K562 (cell line): ENCODE data around the gene LRRC8A. TPM values are rescaled to one million over a fixed set of nuclear protein-coding genes. Genes with fewer than 3 reads are reported as not detected.

Experiments
- ATAC-seq: fragments of 200-7000 bp; cut with Tn5 transposase; 3 replicates; pipeline ENCODE4 v1.9.1; 2020; ENCODE audit warnings: moderate library complexity
- BruUV-seq: library from RNA; stranded (reverse); fragments of 400-500 nt; replicated peaks from 2 replicates; lab custom pipeline; 2021; lab: Mats Ljungman, UMichigan
- CTCF ChIA-PET: fragments of 300-600 bp; formaldehyde crosslinking; extraction: SDS; loops from one replicate; lab custom pipeline; 2021; ENCODE audit warnings: low intra/inter-chr PET ratio; lab: Yijun Ruan, JAX
- POLR2A ChIA-PET: fragments of 300-600, 350-650 bp; sonication (Branson Sonifier 250); formaldehyde crosslinking; extraction: SDS; loops from one replicate; lab custom pipeline; 2021; ENCODE audit warnings: antibody characterized with exemption, inconsistent platforms; lab: Yijun Ruan, JAX
- DNase-seq, 4 experiments: peaks; one replicate each; pipeline versions ENCODE4 v3.0.0 to v3.0.0-alpha.2; 2011 to 2018; ENCODE audit warnings: low spot score in 3 of 4, mixed read lengths in 3 of 4; ENCODE audit errors: extremely low read depth in 1 of 4
- FAIRE-seq: peaks from 2 replicates; lab custom pipeline; 2011; peaks lifted over from hg19 to GRCh38; lab: Jason Lieb, UNC
- H2AFZ ChIP-seq: 2 replicates; pipeline ENCODE4 v1.6.0; 2011; ENCODE audit warnings: low read depth, low read length, control low read depth, inconsistent platforms
- H3K27ac ChIP-seq: fragments of 200-600 bp; 3 replicates; pipeline ENCODE4 v1.8.0; 2011; ENCODE audit warnings: low read depth, mild to moderate bottlenecking, control low read depth, inconsistent platforms, low read length, moderate library complexity, mixed read lengths; ENCODE audit errors: extremely low read depth
- H3K27me3 ChIP-seq, 2 experiments: fragments of 300-600 bp in 1 of 2; 2 replicates in 1 of 2; 3 replicates in 1 of 2; pipeline versions ENCODE4 v1.6.0 to v1.8.0; 2011; ENCODE audit warnings: inconsistent platforms in 2 of 2, low read length in 2 of 2, mild to moderate bottlenecking in 1 of 2, mixed read lengths in 1 of 2, moderate library complexity in 1 of 2; ENCODE audit not compliant: control insufficient read depth in 2 of 2, insufficient read depth in 2 of 2
- H3K36me3 ChIP-seq: fragments of 300-600 bp; 3 replicates; pipeline ENCODE4 v1.8.0; 2011; ENCODE audit warnings: mild to moderate bottlenecking, low read length, inconsistent platforms; ENCODE audit not compliant: control insufficient read depth, insufficient read depth
- H3K4me1 ChIP-seq, 2 experiments: fragments of 200-600 bp in 1 of 2; replicated peaks in 1 of 2; 2 replicates in 1 of 2; 3 replicates in 1 of 2; pipeline versions ENCODE4 v1.5.1 to v1.8.0; 2011; ENCODE audit warnings: inconsistent platforms in 2 of 2, low read length in 2 of 2, mild to moderate bottlenecking in 1 of 2, mixed read lengths in 1 of 2, moderate library complexity in 1 of 2; ENCODE audit not compliant: control insufficient read depth in 2 of 2, insufficient read depth in 2 of 2
- H3K4me2 ChIP-seq: 2 replicates; pipeline ENCODE4 v1.6.1; 2011; ENCODE audit warnings: low read length, control low read depth, inconsistent platforms, mixed read lengths; ENCODE audit not compliant: insufficient read depth
- H3K4me3 ChIP-seq: fragments of 200-600 bp; sonication (generic), shearing (Covaris generic); 2 replicates; pipeline ENCODE4 v1.5.1; 2016; ENCODE audit warnings: control low read depth, inconsistent platforms
- H3K79me2 ChIP-seq: fragments of 200-600 bp; 3 replicates; pipeline ENCODE4 v1.8.0; 2011; ENCODE audit warnings: low read length, inconsistent platforms; ENCODE audit not compliant: control insufficient read depth, insufficient read depth
- H3K9ac ChIP-seq, 2 experiments: 2 replicates each; pipeline versions ENCODE4 v1.6.0 to v1.6.1; 2011; ENCODE audit warnings: low read depth in 2 of 2, low read length in 2 of 2, control low read depth in 1 of 2, inconsistent platforms in 1 of 2, mild to moderate bottlenecking in 1 of 2, mixed read lengths in 1 of 2; ENCODE audit not compliant: insufficient read depth in 1 of 2
- H3K9me1 ChIP-seq: one replicate; pipeline ENCODE4 v1.6.0; 2011; ENCODE audit warnings: inconsistent platforms, mild to moderate bottlenecking, low read length, moderate library complexity; ENCODE audit not compliant: control insufficient read depth, insufficient read depth
- H3K9me3 ChIP-seq: replicated peaks from 2 replicates; pipeline ENCODE4 v1.5.1; 2011; ENCODE audit warnings: low read depth, low read length, inconsistent platforms; ENCODE audit not compliant: control insufficient read depth, insufficient read depth
- H4K20me1 ChIP-seq: replicated peaks from 2 replicates; pipeline ENCODE4 v1.6.1; 2011; ENCODE audit warnings: low read length, inconsistent platforms, mixed read lengths; ENCODE audit not compliant: control insufficient read depth, insufficient read depth
- CTCF ChIP-seq, 3 experiments: IDR thresholded peaks in 2 of 3; conservative IDR thresholded peaks in 1 of 3; 2 replicates each; pipeline ENCODE4 v1.5.1; 2011 to 2012; ENCODE audit warnings: low read length in 3 of 3, mild to moderate bottlenecking in 3 of 3, control low read depth in 2 of 3, improper control_type of control experiment in 1 of 3, inconsistent platforms in 1 of 3, low read depth in 1 of 3, mixed read lengths in 1 of 3, moderate library complexity in 1 of 3; ENCODE audit not compliant: insufficient read depth in 2 of 3
- GABPA ChIP-seq: fragments of 200-800 bp; sonication (Bioruptor generic); conservative IDR thresholded peaks from 2 replicates; pipeline ENCODE4 v1.6.1; 2016; ENCODE audit warnings: low read depth, missing genetic modification characterization, missing compliant biosample characterization
- IRF2 ChIP-seq: sonication (generic); formaldehyde crosslinking; IDR thresholded peaks from 2 replicates; pipeline ENCODE4 v1.8.1; 2022; ENCODE audit warnings: mild to moderate bottlenecking, missing genetic modification reagents
- NFATC3 ChIP-seq: fragments of 450-650 bp; IDR thresholded peaks from 2 replicates; pipeline ENCODE4 v1.6.1; 2017; ENCODE audit warnings: mild to moderate bottlenecking
- NR2F6 ChIP-seq: fragments of 450-650 bp; formaldehyde crosslinking; IDR thresholded peaks from 2 replicates; pipeline ENCODE4 v1.4.0; 2020; ENCODE audit warnings: mild to moderate bottlenecking
- ZFP30 ChIP-seq: fragments of 250-450 bp; sonication (Bioruptor Pico); IDR thresholded peaks from 2 replicates; pipeline ENCODE4 v1.8.0; 2022; ENCODE audit warnings: moderate library complexity, mild to moderate bottlenecking, inconsistent platforms, borderline replicate concordance
- WGBS: fragments of 100-300 bp; shearing (Covaris generic); methylation state at CpG from one replicate; pipeline ENCODE4 v1.1.6; 2016; ENCODE audit warnings: low coverage, mixed read lengths; ENCODE audit not compliant: insufficient coverage; ENCODE audit errors: missing lambda C conversion rate; 5-methylcytosine and 5-hydroxymethylcytosine counted together
- in situ Hi-C: fragments of 300-500 bp; cut with MboI; formaldehyde crosslinking; loops from 4 replicates; pipeline ENCODE4 v1.15.0; 2018; ENCODE audit warnings: inconsistent platforms, mixed read lengths
- intact Hi-C: fragments of 100-400 bp; cut with micrococcal nuclease; formaldehyde crosslinking; loops from 2 replicates; pipeline ENCODE4 v1.14.2; 2022
- polyA plus RNA-seq, 8 experiments: library from polyadenylated mRNA; depleted of rRNA in 4 of 8; stranded (reverse) in 5 of 8; unstranded in 3 of 8; fragments of >200 nt; fragmentation: Nextera tagmentation in 2 of 8; fragmentation: Illumina TruSeq in 1 of 8; extraction: Ambion mirVana in 2 of 8; extraction: Trizol in 1 of 8; gene quantifications; 2 replicates each; pipeline versions ENCODE4 v1.2.1 to v1.2.3, GENCODE V29; 2011 to 2014; ENCODE audit warnings: inconsistent platforms in 1 of 8, missing spikeins in 1 of 8
- total RNA-seq, 7 experiments: library from RNA; depleted of rRNA in 6 of 7; stranded (reverse); fragments of >200 nt in 6 of 7; fragmentation: Illumina TruSeq in 2 of 7; extraction: Trizol in 2 of 7; gene quantifications; 2 replicates each; pipeline versions ENCODE4 v1.2.1 to v1.2.3, GENCODE V29; 2011 to 2021; ENCODE audit warnings: low replicate concordance in 1 of 7
- TF ChIP-seq, protein P1 (sequence below): IDR thresholded peaks from 3 replicates; pipeline ENCODE4 v1.6.1; 2011; ENCODE audit warnings: borderline replicate concordance, mild to moderate bottlenecking, moderate library complexity; ENCODE audit not compliant: insufficient read length; ENCODE audit errors: extremely low read depth
- TF ChIP-seq, protein P2 (sequence below): sonication (generic); formaldehyde crosslinking; IDR thresholded peaks from 2 replicates; pipeline ENCODE4 v1.5.0; 2020; ENCODE audit warnings: missing genetic modification reagents
- TF ChIP-seq, protein P3 (sequence below), 2 experiments: fragments of 450-650 bp; IDR thresholded peaks; 2 replicates each; pipeline ENCODE4 v1.6.1; 2018; ENCODE audit warnings: mild to moderate bottlenecking in 2 of 2, low read depth in 1 of 2; ENCODE audit not compliant: partially characterized antibody in 2 of 2

Gene LRRC8A
- total and polyA plus RNA-seq, 9 of the 15 experiments (the other 6 are each of a cell fraction or from before 2014, with no cell fraction given), result 2.9 to 24.7 (median 8.9) TPM

GRCh38 chr9:128947277-128947526 lies 65.3 kb downstream of the LRRC8A start:
- Histone ChIP-seq H4K20me1 (no peaks in the 10 kb centered on the region), H3K4me3 (peak overlapping the region; percentile 78), H3K9ac (peak overlapping the region; percentile 92 to 94), H3K27ac (peak overlapping the region; percentile 90), H2AFZ (peak overlapping the region; percentile 89), H3K4me1 (peaks cover 24 to 41% of the 10 kb centered on the region in 2 experiments), H3K79me2 (peaks cover 55% of the 10 kb centered on the region), H3K9me3 (no peaks in the 10 kb centered on the region), H3K36me3 (peaks cover 46% of the 10 kb centered on the region), H3K4me2 (peak overlapping the region; percentile 97), H3K9me1 (no peaks in the 10 kb centered on the region), H3K27me3 (no peaks in the 10 kb centered on the region)
- intact Hi-C loops, result no loop called here
- DNase-seq, result no peak
- no peak for FAIRE-seq
- POLR2A ChIA-PET, result interaction anchor here (0.6 kb wide), 1 partner anchor 11 kb away, joined by 4 read pairs; no protein-coding TSS in a partner anchor
- ATAC-seq, result peak; percentile 32
- in situ Hi-C loops, result no loop called here
- BruUV-seq, result no TSS peak
- WGBS, result under 1% methylated on average over 16 of the region's 20 CpGs
- CTCF ChIA-PET, result no interaction called here
- TF ChIP-seq, protein P1, sequence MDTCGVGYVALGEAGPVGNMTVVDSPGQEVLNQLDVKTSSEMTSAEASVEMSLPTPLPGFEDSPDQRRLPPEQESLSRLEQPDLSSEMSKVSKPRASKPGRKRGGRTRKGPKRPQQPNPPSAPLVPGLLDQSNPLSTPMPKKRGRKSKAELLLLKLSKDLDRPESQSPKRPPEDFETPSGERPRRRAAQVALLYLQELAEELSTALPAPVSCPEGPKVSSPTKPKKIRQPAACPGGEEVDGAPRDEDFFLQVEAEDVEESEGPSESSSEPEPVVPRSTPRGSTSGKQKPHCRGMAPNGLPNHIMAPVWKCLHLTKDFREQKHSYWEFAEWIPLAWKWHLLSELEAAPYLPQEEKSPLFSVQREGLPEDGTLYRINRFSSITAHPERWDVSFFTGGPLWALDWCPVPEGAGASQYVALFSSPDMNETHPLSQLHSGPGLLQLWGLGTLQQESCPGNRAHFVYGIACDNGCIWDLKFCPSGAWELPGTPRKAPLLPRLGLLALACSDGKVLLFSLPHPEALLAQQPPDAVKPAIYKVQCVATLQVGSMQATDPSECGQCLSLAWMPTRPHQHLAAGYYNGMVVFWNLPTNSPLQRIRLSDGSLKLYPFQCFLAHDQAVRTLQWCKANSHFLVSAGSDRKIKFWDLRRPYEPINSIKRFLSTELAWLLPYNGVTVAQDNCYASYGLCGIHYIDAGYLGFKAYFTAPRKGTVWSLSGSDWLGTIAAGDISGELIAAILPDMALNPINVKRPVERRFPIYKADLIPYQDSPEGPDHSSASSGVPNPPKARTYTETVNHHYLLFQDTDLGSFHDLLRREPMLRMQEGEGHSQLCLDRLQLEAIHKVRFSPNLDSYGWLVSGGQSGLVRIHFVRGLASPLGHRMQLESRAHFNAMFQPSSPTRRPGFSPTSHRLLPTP, result no peak
- TF ChIP-seq GABPA (tag) (no peak), CTCF (IDR thresholded peaks at IDR 0.05 in 2 of 3, conservative IDR thresholded peaks at IDR 0.05 in 1 of 3; ENCODE audit: insufficient read depth in 2 of 3, low read depth in 1 of 3, low read length in 3 of 3) (no peak), IRF2 (CRISPR knock-in tag) (no peak), NFATC3 (no peak), NR2F6 (CRISPR knock-in tag) (no peak), ZFP30 (CRISPR knock-in tag) (no peak)
- TF ChIP-seq, protein P2, sequence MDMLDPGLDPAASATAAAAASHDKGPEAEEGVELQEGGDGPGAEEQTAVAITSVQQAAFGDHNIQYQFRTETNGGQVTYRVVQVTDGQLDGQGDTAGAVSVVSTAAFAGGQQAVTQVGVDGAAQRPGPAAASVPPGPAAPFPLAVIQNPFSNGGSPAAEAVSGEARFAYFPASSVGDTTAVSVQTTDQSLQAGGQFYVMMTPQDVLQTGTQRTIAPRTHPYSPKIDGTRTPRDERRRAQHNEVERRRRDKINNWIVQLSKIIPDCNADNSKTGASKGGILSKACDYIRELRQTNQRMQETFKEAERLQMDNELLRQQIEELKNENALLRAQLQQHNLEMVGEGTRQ (CRISPR knock-in tag), result no peak
- TF ChIP-seq, protein P3, sequence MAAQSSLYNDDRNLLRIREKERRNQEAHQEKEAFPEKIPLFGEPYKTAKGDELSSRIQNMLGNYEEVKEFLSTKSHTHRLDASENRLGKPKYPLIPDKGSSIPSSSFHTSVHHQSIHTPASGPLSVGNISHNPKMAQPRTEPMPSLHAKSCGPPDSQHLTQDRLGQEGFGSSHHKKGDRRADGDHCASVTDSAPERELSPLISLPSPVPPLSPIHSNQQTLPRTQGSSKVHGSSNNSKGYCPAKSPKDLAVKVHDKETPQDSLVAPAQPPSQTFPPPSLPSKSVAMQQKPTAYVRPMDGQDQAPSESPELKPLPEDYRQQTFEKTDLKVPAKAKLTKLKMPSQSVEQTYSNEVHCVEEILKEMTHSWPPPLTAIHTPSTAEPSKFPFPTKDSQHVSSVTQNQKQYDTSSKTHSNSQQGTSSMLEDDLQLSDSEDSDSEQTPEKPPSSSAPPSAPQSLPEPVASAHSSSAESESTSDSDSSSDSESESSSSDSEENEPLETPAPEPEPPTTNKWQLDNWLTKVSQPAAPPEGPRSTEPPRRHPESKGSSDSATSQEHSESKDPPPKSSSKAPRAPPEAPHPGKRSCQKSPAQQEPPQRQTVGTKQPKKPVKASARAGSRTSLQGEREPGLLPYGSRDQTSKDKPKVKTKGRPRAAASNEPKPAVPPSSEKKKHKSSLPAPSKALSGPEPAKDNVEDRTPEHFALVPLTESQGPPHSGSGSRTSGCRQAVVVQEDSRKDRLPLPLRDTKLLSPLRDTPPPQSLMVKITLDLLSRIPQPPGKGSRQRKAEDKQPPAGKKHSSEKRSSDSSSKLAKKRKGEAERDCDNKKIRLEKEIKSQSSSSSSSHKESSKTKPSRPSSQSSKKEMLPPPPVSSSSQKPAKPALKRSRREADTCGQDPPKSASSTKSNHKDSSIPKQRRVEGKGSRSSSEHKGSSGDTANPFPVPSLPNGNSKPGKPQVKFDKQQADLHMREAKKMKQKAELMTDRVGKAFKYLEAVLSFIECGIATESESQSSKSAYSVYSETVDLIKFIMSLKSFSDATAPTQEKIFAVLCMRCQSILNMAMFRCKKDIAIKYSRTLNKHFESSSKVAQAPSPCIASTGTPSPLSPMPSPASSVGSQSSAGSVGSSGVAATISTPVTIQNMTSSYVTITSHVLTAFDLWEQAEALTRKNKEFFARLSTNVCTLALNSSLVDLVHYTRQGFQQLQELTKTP (IDR thresholded peaks at IDR 0.05; ENCODE audit: low read depth in 1 of 2, partially characterized antibody in 2 of 2), result no peak
